ENCODE results near the gene ACAA1. TPM values are rescaled to one million over a fixed set of nuclear protein-coding genes. Genes with fewer than 3 reads are reported as not detected.

ACAA1 gene
- total RNA-seq, 1 experiment from 2014 or later = 12.5 TPM

DNA sequence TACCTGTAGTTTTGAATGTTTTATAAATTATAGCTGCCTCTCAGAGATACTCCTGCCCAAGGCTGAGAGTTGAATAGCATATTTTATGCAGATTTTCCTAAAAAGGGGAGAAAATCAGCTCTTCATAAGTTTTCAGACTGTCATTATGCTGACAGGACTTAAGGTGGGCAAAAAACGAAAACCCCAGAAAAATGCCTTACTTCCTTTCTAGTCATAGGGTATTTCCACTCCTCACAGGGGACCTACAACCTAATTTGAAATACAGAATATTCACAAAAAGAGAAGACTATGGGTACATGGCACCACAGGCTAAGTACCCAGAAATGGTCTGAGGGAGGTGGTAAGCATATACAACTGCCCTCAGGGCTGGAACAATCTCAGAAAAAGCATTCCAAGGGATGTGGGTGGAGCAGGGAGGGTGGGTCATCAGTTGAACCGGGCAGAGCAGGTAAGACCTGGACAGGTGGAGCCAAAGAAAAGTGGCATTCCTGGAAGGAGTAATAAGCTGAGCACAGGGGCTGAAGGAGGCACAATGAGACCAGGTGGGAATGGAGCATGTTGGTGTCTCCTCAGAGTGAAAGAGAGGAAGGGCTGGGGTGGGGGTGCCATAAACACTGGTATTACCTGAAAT lies 17.8 kb upstream of the ACAA1 start:
- no peak for DNase-seq (ENCODE audit: low read depth)

DNA sequence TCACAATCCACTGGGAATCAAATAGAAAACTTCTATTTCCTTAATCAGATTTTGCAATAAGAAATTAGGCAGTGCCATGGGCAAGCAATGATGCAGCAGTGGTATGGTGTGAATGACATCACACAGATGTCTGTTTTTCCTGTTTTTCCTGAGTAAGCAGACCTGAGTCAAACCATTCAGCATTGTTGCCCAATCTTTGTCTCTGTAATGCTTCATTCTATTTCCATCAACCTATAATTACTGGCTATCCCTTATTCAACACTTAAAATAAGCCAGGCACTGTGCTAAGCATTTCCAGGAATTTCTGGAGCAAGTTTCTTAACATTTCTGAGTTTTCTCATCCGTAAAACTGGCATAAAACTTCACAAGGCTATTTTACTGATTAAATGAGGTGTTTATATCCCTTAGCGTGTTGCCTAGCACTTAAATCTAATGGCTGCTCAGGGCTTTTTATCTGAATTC lies 17.1 kb upstream of the ACAA1 start:
- peak; percentile 34 for DNase-seq (ENCODE audit: low read depth)

DNA sequence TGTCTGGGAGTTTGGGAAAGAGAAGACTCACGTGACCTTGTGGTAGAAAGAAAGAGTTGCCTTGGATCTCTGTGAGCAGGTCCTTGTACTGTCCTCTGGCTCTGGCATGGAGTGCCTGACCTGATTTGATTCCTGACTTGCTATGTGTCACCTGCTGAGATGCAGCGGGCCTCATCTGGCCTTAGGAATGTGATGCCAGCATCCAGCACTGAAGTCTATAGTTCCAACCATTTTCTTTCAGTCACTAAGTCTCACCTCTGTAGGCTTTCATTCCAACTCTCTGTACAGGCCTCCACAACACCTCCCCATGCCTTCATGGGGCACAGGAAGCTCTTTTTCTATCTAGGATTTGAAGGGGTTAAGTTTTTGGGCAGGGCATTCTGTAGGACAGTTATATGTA lies 16.3 kb upstream of the ACAA1 start:
- DNase-seq (ENCODE audit: low read depth) = no peak

DNA sequence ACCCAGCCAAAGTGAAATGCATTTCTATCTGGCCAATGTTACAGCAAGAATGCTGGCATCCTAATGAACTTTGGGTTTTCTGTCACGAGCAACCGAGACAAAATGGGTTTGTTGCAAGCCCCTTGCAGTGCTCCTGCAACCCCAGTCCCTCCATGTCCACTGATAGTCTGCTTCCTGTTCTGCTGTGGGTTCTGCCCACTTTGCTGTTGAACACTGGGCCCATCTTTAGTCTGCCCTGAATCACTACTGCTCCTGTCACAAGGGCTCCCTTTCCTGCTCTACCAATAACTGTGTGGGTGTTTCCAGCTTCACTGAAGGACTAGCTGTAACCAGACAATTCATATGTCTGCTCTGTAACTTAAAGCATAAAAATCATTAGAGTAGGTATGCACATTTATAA lies 15.7 kb upstream of the ACAA1 start:
- DNase-seq (ENCODE audit: low read depth) = no peak

DNA sequence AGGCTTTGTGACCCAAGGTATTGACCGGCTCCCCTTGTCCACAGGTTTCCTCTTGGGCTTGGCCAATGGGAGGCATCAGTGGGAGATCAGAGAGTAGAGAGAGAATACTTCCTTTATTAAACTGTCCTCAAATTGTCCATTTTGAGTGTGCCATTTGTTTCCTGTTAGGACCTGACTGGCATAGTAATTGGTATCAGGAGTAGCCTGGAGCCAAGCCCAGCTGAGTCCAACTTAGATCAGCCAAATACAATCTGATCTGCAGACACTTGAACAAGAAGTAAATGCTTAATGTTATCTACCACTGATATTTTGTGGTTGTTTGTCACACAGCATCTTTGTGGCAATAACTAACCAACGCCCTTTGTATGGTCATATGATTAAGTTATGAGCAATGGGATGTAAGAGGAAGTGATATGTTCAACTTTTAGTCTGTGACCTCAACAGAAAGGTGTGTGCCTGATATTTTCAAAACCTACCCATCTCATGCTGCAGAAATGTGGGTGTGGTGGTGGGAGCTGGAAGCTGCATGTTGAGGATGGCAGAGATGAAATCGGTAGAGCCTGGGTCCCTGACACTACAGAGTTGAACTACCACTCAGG lies 14.8 kb upstream of the ACAA1 start:
- no peak for DNase-seq (ENCODE audit: low read depth)

DNA sequence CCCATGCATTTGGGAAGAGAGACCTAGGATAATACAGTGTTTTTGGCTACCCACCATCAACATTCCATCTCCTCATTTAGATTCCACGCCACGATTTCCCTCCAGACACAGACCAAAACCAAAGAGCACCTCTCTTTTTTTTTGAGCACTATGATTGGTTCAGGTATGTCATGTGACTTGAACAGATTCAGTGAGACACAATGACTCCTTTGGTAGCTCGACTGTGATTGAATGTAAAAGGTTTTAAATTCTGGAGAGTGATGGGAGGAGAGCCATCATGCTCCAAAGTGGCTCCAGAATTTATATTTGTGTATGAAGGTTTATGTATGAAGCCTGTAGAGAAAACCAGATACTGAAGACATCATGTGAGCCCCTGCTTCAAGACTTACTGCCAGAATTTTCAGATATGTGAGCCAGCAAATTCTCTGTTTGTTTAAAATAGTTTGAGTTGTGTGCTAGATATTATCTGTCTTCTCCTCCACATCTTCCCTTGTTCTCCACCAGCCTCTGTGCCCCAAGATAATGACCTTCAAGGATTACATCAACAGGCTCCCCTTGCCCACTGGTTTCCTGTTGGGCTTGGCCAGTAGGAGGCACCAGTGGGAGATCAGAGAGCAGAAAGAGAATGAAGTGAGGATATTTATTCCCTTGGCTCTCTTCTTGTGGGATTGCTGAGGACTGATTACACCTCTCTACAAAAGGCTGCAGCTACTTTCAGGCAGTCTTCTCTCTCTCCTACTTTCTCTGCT lies 14.0 kb upstream of the ACAA1 start:
- DNase-seq (ENCODE audit: low read depth) = peak; percentile 15

DNA sequence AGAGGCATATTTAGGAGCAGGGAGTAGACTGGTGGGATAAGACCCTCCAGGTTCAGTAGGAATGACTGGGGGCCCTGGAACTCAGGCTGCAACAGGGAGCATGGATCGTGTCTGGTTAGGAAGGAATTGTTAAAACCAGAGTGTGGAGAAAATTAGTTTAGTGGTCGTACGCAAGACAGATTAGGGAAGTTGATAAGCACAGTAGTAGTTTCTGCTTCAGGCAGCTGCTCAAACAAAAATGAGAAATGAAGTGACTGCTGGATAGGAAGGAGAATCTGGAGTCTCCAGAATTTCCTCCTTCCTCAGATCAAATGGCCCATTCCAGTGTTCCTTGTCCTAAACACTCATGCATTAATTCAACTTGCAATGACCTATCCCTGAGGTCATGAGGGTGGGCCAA lies 12.8 kb upstream of the ACAA1 start:
- DNase-seq (ENCODE audit: low read depth) = no peak

DNA sequence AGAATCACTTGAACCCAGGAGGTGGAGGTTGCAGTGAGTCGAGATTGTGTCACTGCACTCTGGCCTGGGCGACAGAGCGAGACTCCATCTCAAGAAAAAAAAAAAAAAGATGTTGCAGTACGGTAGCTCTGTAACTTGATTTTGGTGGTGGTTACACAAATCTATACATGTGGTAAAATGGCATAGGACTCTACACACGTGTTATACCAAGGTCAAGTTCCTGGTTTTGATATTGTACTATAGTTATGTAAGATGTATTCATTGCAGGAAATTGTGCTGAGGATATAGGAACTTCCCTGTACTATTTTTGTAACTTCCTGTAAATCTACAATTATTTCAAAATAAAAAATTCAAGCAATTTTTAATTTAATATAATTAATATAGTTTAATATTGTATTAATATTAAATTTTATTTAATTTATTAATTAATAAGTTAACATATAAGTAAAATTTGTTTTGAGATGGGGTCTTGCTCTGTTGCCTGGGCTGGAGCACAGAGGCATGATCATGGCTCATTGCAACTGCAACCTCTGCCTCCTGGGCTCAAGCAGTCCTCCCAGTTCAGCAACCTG lies 11.5 kb upstream of the ACAA1 start:
- no peak for DNase-seq (ENCODE audit: low read depth)

DNA sequence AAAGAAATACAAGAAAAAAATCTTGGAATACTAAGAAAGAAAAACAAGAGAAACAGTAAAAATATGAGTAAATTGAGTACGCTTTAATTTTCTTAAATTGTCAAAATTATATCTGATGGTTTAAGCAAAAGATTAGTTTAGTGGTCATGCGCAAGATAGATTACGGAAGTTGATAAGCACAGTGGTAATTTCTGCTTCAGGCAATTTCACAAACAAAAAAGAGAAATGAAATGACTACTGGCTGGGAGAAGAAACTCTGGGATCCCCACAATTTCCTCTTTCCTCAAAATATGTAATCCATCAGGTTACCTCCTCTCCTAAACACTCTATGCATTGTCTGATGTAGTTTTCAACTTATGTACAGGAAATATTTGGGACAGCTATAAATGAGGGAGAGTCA lies 10.5 kb upstream of the ACAA1 start:
- DNase-seq (ENCODE audit: low read depth) = no peak

DNA sequence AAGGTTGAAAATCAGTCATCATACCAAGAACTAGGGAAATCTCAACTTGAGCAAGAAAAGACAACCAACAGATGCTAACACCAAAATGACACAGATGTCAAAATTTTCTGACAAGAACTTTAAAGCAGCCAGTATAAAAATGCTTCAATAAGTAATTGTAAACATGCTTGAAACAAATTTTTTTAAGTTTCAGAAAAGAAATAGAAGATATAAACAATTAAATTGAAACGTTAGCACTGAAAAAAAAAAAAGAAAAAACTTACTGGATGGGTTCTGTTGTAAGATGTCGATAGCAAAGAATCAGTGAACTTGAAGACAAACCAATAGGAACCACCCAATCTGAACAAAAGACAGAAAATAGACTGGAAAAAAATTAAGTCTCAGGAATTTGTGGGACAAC lies 9.6 kb upstream of the ACAA1 start:
- no peak for DNase-seq (ENCODE audit: low read depth)

DNA sequence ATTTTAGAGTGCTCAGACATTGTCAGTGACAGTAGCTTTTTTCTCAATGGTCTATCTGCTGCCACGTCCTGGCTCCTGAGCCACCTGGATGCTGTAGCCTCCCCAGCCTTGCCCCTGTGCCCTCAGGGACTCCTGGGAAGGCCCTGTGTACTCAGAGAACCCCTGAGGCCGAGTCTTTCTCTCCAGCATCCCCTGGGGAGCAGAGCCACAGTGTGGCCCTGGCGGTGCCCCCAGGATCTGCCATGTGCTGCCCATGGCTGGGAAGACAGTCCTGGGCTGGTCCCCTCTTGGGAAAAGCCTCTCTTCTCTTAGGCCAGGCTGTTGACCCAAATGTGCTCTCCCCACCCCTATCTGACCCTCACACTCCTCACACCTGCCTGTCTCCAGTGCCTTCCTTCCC lies 6.6 kb upstream of the ACAA1 start:
- no peak for DNase-seq (ENCODE audit: low read depth)

DNA sequence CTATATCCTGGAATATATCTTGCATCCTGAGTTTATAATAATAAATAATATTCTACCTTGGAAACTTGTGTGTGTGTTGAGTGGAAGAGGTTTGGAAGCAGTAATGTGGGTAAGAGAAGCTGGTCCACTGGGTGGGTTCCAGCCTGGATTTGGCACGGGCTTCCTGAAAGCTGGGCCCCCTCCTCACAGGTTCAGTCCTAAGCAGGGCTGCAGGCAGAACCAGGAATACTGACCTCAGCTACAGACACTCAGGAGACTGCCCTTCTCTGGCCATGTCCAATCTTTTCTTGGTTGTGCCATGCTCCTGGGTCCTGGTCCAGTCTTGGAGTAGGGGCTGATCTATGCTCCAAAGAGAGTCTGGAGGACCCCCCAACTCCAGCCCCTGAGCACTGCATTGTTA lies 6.0 kb upstream of the ACAA1 start:
- no peak for DNase-seq (ENCODE audit: low read depth)

DNA sequence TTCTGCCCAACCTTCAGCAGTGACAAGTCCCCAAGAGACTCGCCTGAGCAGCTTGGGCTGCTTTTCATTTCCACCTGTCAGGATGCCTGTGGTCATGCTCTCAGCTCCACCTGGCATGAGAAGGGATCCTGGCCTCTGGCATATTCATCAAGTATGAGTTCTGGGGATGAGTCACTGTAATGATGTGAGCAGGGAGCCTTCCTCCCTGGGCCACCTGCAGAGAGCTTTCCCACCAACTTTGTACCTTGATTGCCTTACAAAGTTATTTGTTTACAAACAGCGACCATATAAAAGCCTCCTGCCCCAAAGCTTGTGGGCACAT lies 5.0 kb upstream of the ACAA1 start:
- no peak for DNase-seq (ENCODE audit: low read depth)

DNA sequence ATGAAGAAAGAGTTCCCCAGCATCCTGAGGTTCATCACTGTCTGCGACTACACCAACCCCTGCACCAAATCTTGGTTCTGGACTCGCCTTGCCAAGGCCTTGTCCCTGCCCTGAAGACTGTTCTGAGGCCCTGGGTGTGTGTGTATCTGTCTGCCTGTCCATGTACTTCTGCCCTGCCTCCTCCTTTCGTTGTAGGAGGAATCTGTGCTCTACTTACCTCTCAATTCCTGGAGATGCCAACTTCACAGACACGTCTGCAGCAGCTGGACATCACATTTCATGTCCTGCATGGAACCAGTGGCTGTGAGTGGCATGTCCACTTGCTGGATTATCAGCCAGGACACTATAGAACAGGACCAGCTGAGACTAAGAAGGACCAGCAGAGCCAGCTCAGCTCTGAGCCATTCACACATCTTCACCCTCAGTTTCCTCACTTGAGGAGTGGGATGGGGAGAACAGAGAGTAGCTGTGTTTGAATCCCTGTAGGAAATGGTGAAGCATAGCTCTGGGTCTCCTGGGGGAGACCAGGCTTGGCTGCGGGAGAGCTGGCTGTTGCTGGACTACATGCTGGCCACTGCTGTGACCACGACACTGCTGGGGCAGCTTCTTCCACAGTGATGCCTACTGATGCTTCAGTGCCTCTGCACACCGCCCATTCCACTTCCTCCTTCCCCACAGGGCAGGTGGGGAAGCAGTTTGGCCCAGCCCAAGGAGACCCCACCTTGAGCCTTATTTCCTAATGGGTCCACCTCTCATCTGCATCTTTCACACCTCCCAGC lies 4.4 kb upstream of the ACAA1 start:
- no peak for DNase-seq (ENCODE audit: low read depth)

DNA sequence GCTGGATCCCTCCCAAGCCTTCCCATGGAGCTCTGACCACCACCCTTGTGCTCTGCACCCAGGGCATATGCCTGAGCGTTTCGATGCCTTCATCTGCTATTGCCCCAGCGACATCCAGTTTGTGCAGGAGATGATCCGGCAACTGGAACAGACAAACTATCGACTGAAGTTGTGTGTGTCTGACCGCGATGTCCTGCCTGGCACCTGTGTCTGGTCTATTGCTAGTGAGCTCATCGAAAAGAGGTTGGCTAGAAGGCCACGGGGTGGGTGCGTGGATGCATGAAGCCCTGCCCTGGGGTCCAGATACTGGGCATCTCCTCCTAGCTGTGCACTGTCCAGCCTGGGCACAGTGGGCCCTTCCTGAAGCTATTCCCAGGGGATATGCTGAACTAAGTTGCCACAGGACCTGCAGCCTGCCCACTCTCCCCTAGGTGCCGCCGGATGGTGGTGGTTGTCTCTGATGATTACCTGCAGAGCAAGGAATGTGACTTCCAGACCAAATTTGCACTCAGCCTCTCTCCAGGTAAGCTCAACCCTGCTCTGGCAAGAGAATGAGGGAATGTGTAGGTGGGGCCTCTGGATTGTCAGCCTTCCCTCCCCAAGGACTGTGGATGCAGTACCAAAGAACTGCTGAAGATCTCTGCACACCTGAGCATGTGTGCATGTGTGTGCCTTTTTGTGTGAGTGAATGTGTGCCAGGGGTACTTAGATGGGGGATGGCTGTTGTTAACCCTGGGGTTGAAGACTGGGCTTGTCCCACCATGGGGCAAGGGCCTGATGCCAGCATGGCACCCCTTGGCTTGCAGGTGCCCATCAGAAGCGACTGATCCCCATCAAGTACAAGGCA lies 3.6 kb upstream of the ACAA1 start:
- no peak for DNase-seq (ENCODE audit: low read depth)

DNA sequence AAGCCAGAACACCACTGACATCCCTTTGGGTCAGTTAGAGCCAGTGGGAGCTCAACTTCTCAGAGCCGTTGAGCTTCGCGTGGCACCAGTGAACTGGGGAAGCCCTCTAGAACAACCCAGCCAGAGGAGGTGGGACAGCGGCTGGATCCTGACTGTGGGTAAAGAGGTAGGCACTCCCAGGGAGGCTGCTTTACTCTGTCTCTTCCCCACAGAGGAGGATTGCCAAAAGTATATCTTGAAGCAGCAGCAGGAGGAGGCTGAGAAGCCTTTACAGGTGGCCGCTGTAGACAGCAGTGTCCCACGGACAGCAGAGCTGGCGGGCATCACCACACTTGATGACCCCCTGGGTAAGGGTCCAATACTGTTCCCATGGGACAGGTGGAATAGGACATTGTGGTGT lies 2.7 kb upstream of the ACAA1 start:
- no peak for DNase-seq (ENCODE audit: low read depth)

DNA sequence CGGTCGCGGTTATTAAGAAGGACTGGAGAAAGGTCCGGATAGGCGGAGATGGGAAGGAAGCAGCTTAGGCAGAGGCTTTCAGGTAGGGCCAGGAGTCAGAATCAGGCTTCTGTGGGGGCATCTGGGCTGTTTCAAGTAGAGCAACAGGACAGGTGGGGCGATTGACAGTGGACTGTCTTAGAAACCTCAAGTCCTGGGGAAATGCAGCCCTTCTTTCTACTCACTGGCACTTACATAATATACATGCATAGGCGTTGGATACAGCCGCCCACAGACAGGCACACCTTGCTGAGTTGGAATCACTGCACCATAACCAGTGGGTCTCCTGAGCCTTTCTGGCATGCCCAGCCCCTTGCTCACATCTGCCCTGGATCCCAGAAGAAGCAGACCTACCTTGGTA lies 2.3 kb upstream of the ACAA1 start:
- DNase-seq (ENCODE audit: low read depth) = no peak

DNA sequence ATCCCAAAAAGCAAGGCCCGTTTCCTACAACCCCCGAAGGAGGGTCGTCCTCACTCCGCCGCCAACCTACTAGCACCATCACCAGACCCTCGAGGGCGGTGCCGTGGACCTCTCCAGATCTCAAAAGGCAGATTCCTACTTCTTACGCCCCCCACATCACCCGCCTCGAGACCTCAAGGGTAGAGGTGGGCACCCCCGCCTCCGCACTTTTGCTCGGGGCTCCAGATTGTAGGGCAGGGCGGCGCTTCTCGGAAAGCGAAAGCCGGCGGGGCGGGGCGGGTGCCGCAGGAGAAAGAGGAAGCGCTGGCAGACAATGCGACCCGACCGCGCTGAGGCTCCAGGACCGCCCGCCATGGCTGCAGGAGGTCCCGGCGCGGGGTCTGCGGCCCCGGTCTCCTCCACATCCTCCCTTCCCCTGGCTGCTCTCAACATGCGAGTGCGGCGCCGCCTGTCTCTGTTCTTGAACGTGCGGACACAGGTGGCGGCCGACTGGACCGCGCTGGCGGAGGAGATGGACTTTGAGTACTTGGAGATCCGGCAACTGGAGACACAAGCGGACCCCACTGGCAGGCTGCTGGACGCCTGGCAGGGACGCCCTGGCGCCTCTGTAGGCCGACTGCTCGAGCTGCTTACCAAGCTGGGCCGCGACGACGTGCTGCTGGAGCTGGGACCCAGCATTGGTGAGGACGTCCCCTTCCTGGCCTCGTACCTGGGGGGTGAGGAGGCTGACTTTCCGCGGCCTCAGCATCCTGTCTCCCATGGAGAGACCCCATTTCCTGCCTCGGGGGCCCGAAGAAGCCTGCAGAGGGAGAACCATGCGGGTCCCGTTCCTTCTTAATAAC lies 1.6 kb upstream of the ACAA1 start, which contains the start of gene MYD88:
Gene MYD88 (plus strand): TSS at position 313 of the 842 bp plus-strand sequence. CDS start 40 bp downstream, at position 353.
- peak; percentile 70 for DNase-seq (ENCODE audit: low read depth)

DNA sequence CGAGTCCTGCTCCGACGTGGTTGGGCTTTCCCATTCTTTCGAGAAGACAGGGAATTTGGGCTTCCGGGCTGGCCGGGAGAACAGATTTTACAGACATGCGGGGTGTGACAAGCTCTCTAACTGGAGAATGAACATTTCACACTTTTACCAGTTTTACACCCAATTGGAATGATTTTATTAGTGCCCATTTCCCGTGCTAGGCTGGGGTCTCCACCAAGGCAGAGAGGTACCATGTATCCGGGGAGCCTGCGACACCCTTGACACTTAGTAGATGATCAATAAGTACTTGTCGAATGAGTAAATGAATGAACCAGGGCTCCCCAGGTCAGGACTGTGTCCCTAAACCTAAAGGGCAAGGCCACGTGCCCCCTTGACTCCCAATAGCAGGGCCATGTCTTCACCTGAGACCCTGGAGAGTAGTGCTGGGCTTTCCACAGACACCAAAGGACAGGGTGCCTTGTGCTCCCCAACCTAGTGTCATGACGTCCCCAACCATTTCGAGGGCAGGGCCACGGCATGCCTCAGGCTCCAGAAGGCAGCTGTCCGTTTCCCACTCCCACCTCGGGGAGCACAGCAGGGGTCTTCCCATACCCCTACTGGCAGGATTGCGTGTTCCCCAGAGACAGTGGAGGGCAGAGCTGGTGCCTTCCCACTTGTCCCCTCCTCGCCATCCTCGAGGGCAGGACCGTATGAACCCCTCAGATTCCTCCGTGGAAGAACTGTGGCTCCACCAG lies 855 bp upstream of the ACAA1 start:
- no peak for DNase-seq (ENCODE audit: low read depth)

DNA sequence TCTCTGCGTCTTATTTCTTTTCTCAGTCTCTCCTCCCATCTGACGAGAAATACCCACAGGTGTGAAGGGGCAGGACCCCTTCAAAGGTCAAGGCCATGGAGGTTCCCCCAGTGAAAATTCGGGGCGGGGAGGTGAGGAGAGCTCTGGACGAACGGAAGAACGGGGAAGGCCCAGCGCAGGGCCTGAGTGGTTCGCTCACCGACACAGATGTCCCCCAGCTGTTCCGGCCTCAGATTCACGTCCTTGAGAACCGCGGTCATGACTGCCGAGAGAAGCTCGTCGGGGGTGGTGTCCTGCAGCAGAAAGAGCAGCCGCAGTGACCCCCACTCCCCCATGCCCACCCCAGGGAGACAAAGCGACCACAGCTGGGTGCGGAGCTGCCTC lies 542 bp downstream of the ACAA1 start:
- DNase-seq (ENCODE audit: low read depth) = peak; percentile 59
